IgD-negative memory B cell (primary cell): Measurements from ENCODE around the gene RGS8. TPM values are rescaled to one million over a fixed set of nuclear protein-coding genes. Genes with fewer than 3 reads are reported as not detected.
"Not testable (repeated sequence)": the region's sequence is repeated elsewhere in the genome, so short reads cannot be mapped to it uniquely, and the experiment has no call there.

Source experiments
- H3K27ac Mint-ChIP-seq, 3 donors: one replicate each; pipeline ENCODE4 v1.8.0; 2020 to 2022; ENCODE audit warnings: mild to moderate bottlenecking in 3 of 3, mixed read lengths in 3 of 3, moderate library complexity in 1 of 3
- H3K27me3 Mint-ChIP-seq: one replicate; pipeline ENCODE4 v1.8.0; 2021; ENCODE audit warnings: mixed read lengths
- H3K36me3 Mint-ChIP-seq: one replicate; pipeline ENCODE4 v1.8.0; 2020; ENCODE audit warnings: mild to moderate bottlenecking, mixed read lengths
- H3K4me1 Mint-ChIP-seq, 3 donors: one replicate each; pipeline ENCODE4 v1.8.0; 2020 to 2022; ENCODE audit warnings: mixed read lengths in 3 of 3, mild to moderate bottlenecking in 1 of 3
- H3K4me3 Mint-ChIP-seq, 4 donors: one replicate each; pipeline ENCODE4 v1.8.0; 2020 to 2022; ENCODE audit warnings: mild to moderate bottlenecking in 4 of 4, mixed read lengths in 4 of 4, moderate library complexity in 3 of 4
- H3K9me3 Mint-ChIP-seq, 3 donors: one replicate each; pipeline ENCODE4 v1.8.0; 2020 to 2021; ENCODE audit warnings: mixed read lengths in 3 of 3, mild to moderate bottlenecking in 1 of 3
- polyA plus RNA-seq: library from polyadenylated mRNA; unstranded; fragments of 300-500 nt; fragmentation: Illumina TruSeq; gene quantifications from one replicate; pipeline ENCODE4 v1.2.3, GENCODE V29; 2021

Gene RGS8
- polyA plus RNA-seq, 1 donor from 2014 or later = not detected

DNA sequence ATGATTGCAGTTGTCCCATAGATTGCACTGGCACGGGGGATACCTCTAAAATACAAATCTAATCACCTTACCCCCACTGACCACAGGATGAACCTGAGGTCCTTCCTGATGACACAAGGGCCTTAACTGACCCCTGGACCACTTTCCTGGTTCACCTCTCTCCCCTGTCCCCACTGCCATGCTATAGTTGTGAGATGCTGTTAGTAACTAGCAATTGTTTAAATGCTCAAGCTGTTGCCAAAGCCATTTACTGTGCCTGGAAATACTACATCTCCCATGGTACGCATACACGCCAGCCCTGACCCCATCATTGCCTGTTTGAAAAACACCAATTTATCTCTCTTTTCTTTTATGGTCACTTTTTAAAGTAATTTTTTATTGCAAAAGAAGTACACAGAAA lies 29.1 kb upstream of the RGS8 start:
- Mint-ChIP-seq H3K27me3 (no peaks in the 10 kb centered on the region), H3K27ac (no peak overlapping the region), H3K4me1 (peaks cover 8 to 18% (median 13%) of the 10 kb centered on the region in 3 donors), H3K36me3 (peaks cover 1% of the 10 kb centered on the region), H3K9me3 (no peaks in the 10 kb centered on the region), H3K4me3 (no peak overlapping the region)

DNA sequence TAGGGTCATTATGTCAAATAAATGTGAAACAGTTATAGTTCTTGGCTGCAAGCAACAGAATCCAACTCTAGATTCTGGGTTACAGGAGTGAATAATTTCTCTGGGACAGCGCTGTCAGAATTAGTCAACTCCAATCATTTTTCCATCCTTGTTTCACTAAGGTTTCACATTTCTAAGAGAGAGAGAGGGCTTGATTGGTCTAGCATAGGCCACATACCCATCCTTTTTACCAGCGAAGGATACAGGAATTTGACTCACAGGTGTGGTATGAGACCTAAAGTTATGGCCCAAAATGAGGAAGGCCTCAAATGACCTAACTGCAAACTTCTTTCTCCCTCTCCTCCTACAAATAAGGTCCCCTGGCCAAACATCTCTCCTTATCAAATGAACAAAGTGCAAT lies 25.5 kb upstream of the RGS8 start:
- Mint-ChIP-seq H3K9me3 (no peaks in the 10 kb centered on the region), H3K36me3 (no peaks in the 10 kb centered on the region), H3K27ac (no peak overlapping the region), H3K4me1 (peaks cover 0 to 2% (median 0%) of the 10 kb centered on the region in 3 donors), H3K27me3 (no peaks in the 10 kb centered on the region), H3K4me3 (no peak overlapping the region)

DNA sequence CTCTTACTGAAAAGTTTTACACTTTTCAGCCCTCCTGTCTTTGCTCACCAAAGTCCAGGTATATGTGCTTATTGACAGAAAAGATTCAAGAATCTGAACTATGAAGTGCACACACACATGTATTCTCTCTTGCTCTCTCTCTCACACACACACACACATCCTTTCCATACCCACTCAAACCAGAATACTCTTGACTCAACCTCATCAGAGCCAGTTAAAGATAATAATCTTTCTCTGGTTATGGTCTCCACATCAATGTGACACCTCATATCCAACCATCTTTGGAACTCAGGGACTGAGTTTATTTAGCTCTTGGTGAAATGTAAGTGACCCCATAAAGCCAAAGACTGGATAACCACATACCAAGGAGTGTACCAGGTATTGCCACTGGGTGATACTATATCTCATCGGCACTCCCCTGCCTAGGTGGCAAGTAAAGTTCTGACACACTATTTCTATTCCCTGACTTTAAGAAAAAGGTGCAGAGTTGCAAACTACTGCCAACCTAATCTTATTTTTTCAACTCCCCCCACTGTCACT lies 24.9 kb upstream of the RGS8 start:
- Mint-ChIP-seq H3K4me3 (no peak overlapping the region), H3K9me3 (no peaks in the 10 kb centered on the region), H3K27ac (no peak overlapping the region), H3K36me3 (no peaks in the 10 kb centered on the region), H3K27me3 (no peaks in the 10 kb centered on the region), H3K4me1 (peaks cover 0 to 2% (median 0%) of the 10 kb centered on the region in 3 donors)

DNA sequence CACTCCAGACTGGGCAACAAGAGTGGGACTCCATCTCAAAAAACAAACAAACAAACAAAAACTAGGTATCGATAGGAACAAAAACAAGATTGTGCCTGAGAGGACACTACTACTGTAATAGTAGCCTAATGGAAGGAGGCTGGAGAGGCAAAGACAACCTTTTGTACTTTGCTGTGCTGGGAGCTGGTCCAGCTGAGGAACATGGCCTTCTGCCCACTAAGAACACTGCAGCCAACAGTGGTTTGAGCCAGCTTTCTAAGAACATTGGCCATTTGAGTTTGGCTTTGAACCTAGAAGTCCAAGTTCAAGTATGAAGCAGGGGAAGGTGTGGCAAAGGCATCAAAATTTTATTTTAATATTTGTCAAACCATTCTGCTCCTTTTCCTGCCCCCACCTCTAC lies 22.7 kb upstream of the RGS8 start:
- Mint-ChIP-seq H3K4me1 (no peaks in the 10 kb centered on the region), H3K27ac (no peak overlapping the region), H3K36me3 (no peaks in the 10 kb centered on the region), H3K4me3 (no peak overlapping the region), H3K9me3 (no peaks in the 10 kb centered on the region), H3K27me3 (no peaks in the 10 kb centered on the region)

DNA sequence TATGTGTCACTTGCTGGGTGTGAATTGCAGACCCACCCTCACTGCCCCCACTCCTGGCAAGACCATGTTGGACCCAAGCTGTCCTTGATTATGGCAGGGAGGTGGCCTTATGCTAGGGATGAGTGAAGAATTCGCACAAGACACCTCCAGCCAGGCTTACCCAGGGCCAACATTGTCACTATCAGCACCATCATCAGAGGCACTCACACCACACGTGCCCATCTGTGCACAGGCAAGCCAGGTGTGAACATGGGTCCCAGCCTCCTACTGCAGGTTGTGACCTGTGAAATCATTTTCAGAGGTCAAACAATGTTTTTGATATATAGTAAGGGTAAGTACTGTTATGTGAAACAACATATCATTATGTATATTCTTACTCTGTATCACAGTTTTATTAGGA lies 20.3 kb upstream of the RGS8 start:
- Mint-ChIP-seq H3K36me3 (no peaks in the 10 kb centered on the region), H3K9me3 (no peaks in the 10 kb centered on the region), H3K27ac (no peak overlapping the region), H3K4me3 (no peak overlapping the region), H3K4me1 (no peaks in the 10 kb centered on the region), H3K27me3 (peaks cover 1% of the 10 kb centered on the region)

DNA sequence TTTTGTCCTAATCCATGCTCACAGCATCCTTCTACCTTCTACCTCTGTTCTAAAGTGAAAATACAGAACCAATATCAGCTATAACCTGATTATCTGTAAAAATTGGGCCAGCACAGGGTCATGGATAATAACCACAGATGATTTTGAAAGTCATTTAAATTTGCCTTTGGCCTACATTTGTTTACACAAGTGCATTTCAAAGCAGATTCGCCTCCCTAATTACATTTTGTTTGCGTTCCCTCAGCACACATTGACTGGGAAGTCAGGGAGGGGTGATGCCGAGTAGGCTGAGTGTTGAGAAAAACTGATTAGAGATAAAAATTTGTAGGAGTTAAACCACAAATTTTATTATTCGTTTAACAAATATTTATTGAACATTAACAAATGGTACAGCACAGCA lies 19.2 kb upstream of the RGS8 start:
- H3K36me3 Mint-ChIP-seq = no peaks in the 10 kb centered on the region
- H3K27me3 Mint-ChIP-seq = peaks cover 6% of the 10 kb centered on the region
- H3K27ac Mint-ChIP-seq = no peak overlapping the region
- H3K9me3 Mint-ChIP-seq = no peaks in the 10 kb centered on the region
- no peaks in the 10 kb centered on the region for H3K4me1 Mint-ChIP-seq
- H3K4me3 Mint-ChIP-seq = no peak overlapping the region

DNA sequence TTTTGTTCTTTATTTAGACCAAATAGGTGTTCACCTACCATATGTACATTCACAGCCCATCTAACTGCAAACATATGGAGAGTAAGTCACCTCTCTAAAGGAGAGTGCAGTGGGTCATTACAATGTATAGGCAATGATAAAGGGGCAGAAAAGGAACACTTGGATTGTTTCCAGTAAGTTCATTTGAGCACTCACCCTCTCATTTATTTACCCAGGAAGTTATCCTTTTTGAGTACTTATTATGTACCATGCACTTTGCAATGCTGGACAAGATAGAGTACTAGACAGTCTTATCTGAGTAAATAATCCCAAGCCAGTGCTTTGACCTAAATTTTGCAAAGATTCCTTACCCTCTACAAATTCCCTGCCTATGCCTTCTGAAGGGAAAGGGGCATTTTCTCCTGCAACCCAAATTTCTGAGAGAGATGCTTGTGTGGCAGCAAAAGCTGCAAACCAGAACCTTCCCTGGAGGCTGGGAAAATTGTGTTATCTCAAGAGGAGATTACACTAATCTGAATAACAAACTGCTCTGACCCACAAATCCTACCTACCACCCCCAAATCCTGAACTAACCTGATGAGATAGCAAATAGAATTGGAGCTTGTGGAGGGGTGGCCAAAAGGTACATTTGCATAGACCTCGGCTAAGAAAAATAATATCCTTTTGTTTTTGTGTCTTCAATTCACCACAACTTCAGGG lies 18.6 kb upstream of the RGS8 start:
- Mint-ChIP-seq H3K27ac (no peak overlapping the region), H3K4me3 (no peak overlapping the region), H3K27me3 (peaks cover 9% of the 10 kb centered on the region), H3K36me3 (no peaks in the 10 kb centered on the region), H3K9me3 (no peaks in the 10 kb centered on the region), H3K4me1 (no peaks in the 10 kb centered on the region)

DNA sequence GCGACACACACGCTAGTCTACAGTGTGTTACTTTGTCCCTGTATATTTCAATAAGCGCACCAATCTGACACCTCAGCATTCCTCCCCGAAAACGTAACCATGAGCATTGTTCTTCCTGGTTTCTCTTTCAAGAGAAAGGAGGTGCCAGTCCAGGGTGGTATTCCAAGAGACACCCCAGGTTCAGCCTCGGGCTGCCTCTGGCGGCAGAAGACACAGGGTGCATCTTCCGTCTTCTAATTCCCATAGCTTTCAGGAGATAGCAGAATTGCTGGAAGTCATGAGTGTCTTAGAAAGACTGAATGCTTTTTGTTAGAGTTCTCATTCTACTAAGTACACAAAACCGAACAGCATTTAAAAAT lies 15.9 kb upstream of the RGS8 start:
- Mint-ChIP-seq H3K27me3 (peaks cover 9% of the 10 kb centered on the region), H3K4me3 (no peak overlapping the region), H3K27ac (no peak overlapping the region), H3K4me1 (no peaks in the 10 kb centered on the region), H3K36me3 (no peaks in the 10 kb centered on the region), H3K9me3 (no peaks in the 10 kb centered on the region)

DNA sequence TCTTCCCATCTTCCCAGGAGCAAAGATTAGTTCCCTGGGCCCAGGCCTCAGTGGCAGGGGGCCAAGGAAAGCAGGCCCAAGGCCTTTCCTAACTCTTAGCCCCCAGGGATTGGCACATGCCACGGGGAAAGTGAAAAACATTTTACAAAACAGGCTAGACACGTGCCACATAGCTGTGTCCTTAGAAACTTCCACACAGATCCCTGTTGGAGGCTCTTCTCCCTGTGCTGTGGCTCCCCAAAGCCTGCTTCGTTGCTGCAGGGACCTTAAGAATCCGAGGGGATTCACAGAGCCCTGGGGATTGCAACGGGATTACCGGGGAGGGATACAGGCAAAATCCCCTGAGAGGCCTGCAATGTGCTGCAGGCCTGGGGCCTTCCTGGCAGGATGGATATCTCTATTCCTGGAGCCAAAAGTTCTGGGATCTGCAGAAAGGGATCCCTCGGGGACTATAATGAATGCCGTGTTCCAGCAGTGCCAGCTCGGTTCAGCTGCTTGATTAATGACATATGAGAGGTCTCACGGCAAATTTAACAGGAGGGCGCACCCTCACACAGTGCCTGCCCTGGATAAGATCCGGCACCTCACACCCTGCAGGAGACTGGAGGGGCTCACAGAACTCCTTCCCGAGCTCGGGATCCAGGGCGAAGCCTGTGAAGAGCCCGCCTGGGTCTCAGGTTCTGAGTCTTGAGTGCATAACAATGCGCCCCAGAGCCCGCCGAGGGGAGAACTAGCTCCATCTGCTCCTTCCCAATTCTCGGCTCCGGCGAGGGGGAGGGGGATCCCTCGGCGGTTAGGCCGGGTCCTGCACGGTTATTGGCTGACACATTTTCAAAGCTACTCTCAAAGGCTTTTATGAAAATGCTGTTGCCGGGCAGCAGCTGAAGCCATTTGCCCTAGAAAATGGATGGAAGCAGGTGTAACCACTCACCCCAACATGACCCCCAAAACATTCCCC lies 15.3 kb upstream of the RGS8 start:
- Mint-ChIP-seq H3K36me3 (no peaks in the 10 kb centered on the region), H3K4me1 (no peaks in the 10 kb centered on the region), H3K27me3 (peaks cover 9% of the 10 kb centered on the region), H3K9me3 (no peaks in the 10 kb centered on the region), H3K27ac (no peak overlapping the region), H3K4me3 (no peak overlapping the region)

DNA sequence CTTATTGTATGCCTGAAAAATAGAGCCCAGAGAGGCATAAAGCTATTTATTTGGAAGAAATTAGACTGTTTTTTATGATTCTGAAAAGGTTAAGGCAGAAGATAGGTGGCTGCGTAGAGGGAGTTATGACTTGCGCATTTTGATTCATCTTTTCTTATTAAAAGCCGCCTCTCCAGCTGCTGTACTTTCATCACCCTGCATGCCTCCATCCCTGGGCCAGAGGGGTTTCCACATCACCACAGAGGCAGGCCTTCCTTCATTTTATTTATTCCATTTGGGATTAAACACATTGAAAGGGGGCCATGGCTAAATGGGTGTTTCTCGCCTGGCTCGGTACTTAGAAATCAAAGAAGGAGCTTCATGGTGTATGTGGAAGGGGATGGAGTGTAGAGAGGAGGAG lies 14.6 kb upstream of the RGS8 start:
- H3K27me3 Mint-ChIP-seq = peaks cover 9% of the 10 kb centered on the region
- no peaks in the 10 kb centered on the region for H3K36me3 Mint-ChIP-seq
- H3K4me1 Mint-ChIP-seq = no peaks in the 10 kb centered on the region
- no peaks in the 10 kb centered on the region for H3K9me3 Mint-ChIP-seq
- H3K4me3 Mint-ChIP-seq = no peak overlapping the region
- H3K27ac Mint-ChIP-seq = no peak overlapping the region

DNA sequence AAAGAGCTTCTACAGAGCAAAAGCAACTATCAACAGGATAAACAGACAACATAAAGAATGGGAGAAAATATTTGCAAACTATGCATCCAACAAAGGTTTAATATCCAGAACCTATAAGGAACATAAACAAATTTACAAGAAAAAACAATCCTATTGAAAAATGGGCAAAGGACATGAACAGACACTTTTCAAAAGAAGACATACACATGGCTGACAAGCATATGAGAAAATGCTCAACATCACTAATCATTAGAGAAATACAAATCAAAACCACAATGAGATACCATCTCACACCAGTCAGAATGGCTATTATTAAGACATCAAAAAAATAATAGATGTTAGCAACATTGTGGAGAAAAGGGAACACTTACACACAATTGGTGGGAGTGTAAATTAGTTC lies 8.8 kb upstream of the RGS8 start:
- not testable (repeated sequence) for H3K27me3 Mint-ChIP-seq, H3K27ac Mint-ChIP-seq, H3K4me1 Mint-ChIP-seq

DNA sequence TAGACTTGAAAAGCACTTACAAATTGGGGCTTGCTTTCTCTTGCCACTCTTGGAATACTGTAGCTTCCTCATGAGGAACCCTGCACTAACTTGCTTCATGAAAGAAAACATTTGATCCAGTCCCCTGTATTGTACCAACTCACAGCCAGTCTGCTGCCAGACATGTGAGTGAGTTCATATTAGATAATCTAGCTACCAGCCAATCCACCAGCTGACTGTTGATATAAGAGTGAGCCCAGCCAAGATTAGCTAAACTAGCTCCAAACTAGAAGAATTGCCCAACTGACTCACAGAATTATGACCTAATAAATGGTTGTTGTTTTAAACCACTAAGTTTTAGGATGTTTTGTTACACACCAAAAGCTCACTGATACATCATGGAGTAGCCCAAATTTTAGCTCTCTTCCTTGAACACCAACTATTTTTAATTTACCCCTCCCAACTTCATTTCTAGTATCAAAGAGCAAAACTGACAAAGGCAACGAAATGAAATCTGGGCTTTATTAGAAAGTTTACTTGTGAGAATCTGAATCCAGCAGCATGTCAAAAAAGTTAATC lies 6.6 kb upstream of the RGS8 start:
- H3K36me3 Mint-ChIP-seq = peaks cover 3% of the 10 kb centered on the region
- H3K4me3 Mint-ChIP-seq = no peak overlapping the region
- peaks cover 0 to 2% (median 0%) of the 10 kb centered on the region in 3 donors for H3K4me1 Mint-ChIP-seq
- H3K27ac Mint-ChIP-seq = no peak overlapping the region
- peaks cover 0 to 4% (median 4%) of the 10 kb centered on the region in 3 donors for H3K9me3 Mint-ChIP-seq
- no peaks in the 10 kb centered on the region for H3K27me3 Mint-ChIP-seq

More for the DNA sequence above, 8.8 kb upstream of the RGS8 start:
- H3K4me3 Mint-ChIP-seq, H3K9me3 Mint-ChIP-seq, H3K36me3 Mint-ChIP-seq: not testable (repeated sequence)

DNA sequence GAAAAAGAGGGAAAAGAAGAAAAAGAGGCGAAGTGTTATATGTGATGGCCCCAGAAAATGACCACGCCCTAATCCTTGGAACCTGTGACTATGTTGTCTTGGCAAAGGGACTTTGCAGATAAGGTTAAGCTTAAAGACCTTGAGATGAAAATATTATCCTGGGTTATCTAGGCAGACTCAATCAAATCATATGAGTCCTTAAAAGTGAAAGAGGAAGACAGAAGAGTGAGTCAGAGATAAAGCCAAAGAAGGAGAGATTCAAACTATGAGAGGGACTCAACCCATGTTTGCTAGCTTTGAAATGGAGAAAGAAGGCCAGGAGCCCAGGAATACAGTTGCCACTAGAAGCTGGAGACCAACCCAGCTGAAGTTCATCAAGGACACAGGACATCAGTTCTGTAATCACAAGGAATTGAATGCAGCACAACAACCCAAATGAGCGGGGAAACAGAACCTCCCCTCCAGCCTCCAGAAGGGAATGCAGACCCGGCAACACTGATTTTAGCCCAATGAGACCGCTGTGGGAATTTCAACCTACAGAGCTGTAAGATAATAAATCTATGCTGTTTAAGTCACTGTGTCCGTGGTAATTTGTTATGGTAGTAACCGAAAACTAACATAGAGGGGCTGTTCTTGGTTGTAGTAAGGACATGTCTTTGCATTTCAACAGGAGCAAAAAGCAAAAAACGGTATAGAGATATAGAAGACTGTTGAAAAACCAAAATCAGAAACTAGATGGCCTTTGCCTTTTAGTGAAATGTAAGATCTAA lies 4.2 kb upstream of the RGS8 start:
- Mint-ChIP-seq H3K36me3 (peaks cover 3% of the 10 kb centered on the region), H3K4me3 (no peak overlapping the region), H3K27me3 (no peaks in the 10 kb centered on the region), H3K4me1 (peaks cover 0 to 2% (median 0%) of the 10 kb centered on the region in 3 donors), H3K9me3 (peaks cover 0 to 4% (median 4%) of the 10 kb centered on the region in 3 donors), H3K27ac (no peak overlapping the region)

DNA sequence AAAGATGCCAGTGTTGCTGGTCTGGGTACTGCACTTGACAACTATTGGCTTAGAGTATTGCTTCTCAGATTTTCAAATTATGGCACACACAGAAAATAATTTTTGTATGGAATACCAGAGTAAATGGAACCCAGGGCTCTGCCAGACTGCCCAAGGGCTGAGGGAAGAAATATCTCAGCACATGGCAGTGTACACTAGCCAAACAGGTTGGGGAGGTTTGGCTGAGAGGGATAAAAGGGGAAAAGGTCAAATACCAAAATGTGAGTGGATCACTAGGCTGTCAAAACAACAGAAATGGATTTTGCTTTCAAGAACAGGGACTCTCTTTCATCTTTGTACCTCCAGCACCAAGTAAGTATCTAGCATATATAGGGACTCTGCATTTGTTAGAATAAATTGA lies 3.0 kb upstream of the RGS8 start:
- peaks cover 0 to 2% (median 0%) of the 10 kb centered on the region in 3 donors for H3K4me1 Mint-ChIP-seq
- no peak overlapping the region for H3K4me3 Mint-ChIP-seq
- no peak overlapping the region for H3K27ac Mint-ChIP-seq
- H3K36me3 Mint-ChIP-seq = no peaks in the 10 kb centered on the region
- H3K9me3 Mint-ChIP-seq = no peaks in the 10 kb centered on the region
- H3K27me3 Mint-ChIP-seq = peaks cover 2% of the 10 kb centered on the region

DNA sequence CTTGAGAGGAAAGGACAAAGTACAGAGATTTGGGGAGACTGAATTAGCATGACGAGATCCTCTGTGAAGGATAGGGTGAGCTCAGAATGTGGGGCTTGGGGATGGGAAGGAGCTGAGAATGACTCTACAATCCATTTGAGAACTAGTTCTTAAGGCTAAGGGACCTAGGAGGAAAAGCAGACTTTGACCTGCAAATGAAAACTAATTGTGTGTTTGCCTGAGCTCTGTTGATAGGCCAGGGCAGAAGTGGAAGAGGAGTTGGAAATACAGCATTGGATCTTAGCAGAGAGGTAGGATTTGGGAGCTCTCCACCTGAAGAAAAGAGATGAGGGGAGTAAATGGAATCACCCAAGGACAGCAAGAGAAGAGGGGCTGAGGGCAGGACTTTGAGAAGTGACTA lies 2.1 kb upstream of the RGS8 start:
- no peaks in the 10 kb centered on the region for H3K36me3 Mint-ChIP-seq
- H3K4me3 Mint-ChIP-seq = no peak overlapping the region
- no peak overlapping the region for H3K27ac Mint-ChIP-seq
- peaks cover 2% of the 10 kb centered on the region for H3K27me3 Mint-ChIP-seq
- H3K4me1 Mint-ChIP-seq = peaks cover 0 to 2% (median 0%) of the 10 kb centered on the region in 3 donors
- H3K9me3 Mint-ChIP-seq = no peaks in the 10 kb centered on the region
